Stomach (tissue), 4 donors: ENCODE measurements around the gene LYPD6B.

Experiments
- POLR2A ChIP-seq, 4 donors: fragments of 450-650 bp; IDR thresholded peaks; one replicate each; pipeline ENCODE4 v1.6.1; 2016; ENCODE audit warnings: antibody characterized with exemption in 4 of 4, control low read depth in 2 of 4, mild to moderate bottlenecking in 1 of 4, moderate library complexity in 1 of 4
- POLR2AphosphoS5 ChIP-seq, 3 donors: sonication (generic); formaldehyde crosslinking; IDR thresholded peaks; one replicate each; pipeline ENCODE4 v1.6.1; 2016; ENCODE audit warnings: antibody characterized with exemption in 3 of 3
- TF ChIP-seq, protein P1 (sequence below), 7 experiments: fragments of 450-650 bp in 4 of 7; fragments of 200-600 bp in 3 of 7; sonication (generic) in 3 of 7; IDR thresholded peaks; one replicate each; pipeline ENCODE4 v1.5.1; 2016 to 2019; ENCODE audit warnings: antibody characterized with exemption in 7 of 7, control low read depth in 2 of 7, mild to moderate bottlenecking in 1 of 7

DNA sequence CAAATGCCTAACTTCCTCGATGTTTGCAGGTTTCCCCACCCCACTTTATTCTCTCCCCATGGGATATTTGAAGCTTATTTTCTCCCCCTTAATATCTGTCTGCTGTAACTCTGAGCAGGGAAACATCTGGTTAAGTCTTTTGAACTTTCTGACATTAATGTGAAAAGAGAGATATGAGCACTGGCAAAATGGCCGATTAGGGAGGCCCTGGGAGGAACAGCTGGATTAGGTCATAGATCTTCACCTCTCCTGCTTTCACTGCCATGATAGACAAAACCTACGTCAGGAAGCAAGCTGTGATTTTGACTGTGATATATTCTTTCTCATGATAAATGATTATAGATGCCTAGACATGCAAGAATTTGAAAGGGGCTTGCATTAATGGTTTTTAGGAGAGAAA is 43.6 kb downstream of the LYPD6B start:
- TF ChIP-seq, protein P1, sequence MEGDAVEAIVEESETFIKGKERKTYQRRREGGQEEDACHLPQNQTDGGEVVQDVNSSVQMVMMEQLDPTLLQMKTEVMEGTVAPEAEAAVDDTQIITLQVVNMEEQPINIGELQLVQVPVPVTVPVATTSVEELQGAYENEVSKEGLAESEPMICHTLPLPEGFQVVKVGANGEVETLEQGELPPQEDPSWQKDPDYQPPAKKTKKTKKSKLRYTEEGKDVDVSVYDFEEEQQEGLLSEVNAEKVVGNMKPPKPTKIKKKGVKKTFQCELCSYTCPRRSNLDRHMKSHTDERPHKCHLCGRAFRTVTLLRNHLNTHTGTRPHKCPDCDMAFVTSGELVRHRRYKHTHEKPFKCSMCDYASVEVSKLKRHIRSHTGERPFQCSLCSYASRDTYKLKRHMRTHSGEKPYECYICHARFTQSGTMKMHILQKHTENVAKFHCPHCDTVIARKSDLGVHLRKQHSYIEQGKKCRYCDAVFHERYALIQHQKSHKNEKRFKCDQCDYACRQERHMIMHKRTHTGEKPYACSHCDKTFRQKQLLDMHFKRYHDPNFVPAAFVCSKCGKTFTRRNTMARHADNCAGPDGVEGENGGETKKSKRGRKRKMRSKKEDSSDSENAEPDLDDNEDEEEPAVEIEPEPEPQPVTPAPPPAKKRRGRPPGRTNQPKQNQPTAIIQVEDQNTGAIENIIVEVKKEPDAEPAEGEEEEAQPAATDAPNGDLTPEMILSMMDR (IDR thresholded peaks at IDR 0.05): no peak
- TF ChIP-seq POLR2AphosphoS5 (IDR thresholded peaks at IDR 0.05): no peak
- TF ChIP-seq POLR2A (IDR thresholded peaks at IDR 0.05): no peak
